Subcutaneous adipose tissue (tissue), 4 donors: ENCODE measurements around the gene SDC1. TPM values are rescaled to one million over a fixed set of nuclear protein-coding genes. Genes with fewer than 3 reads are reported as not detected.

Experiments
- total RNA-seq, 4 donors: library from RNA; depleted of rRNA; stranded (reverse); fragments of >200 nt; gene quantifications; one replicate each; pipeline ENCODE4 v1.1.0, GENCODE V29; 2016
- TF ChIP-seq, protein P1 (sequence below): fragments of 450-650 bp; IDR thresholded peaks from one replicate; pipeline ENCODE4 v1.5.1; 2016; ENCODE audit warnings: low read depth, mild to moderate bottlenecking, control low read depth, antibody characterized with exemption, moderate library complexity

Gene SDC1, protein sequence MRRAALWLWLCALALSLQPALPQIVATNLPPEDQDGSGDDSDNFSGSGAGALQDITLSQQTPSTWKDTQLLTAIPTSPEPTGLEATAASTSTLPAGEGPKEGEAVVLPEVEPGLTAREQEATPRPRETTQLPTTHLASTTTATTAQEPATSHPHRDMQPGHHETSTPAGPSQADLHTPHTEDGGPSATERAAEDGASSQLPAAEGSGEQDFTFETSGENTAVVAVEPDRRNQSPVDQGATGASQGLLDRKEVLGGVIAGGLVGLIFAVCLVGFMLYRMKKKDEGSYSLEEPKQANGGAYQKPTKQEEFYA
- total RNA-seq = 10 to 100 TPM in 1 of 4 donors, 1 to 10 TPM in 3; 2.4 to 27.5 (median 3.8) TPM

DNA sequence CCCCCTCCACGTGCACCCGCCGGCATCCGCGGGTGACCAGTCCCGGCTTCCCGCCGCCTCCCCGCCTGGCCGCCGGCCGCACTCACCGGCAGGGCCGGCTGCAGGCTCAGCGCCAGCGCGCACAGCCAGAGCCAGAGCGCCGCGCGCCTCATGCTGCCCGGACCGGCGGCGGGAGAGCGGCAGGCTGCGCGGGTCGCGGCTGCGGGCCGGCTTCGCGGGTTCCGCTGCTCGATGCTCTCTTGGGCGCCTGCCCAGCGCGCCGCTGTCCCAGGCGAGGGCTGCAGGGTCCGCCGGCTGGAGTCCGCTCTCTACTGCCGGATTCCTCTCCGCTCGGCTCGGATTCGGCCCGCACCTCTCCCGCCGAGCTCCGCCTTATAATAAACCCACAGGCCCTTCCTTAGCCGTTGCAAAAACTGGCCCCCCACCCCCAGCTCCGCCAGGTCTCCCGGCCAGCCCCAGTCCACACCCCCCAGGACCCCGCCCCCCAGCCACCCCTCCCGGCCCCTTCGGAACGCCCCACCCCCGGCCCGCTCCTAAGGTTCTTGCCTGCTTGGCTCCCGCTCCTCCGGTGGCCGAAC is at the start of gene SDC1:
Gene SDC1, minus strand, starts transcription at position 415 of the 578 bp plus-strand sequence. Its CDS starts 263 bp downstream, at position 152.
- TF ChIP-seq, protein P1, sequence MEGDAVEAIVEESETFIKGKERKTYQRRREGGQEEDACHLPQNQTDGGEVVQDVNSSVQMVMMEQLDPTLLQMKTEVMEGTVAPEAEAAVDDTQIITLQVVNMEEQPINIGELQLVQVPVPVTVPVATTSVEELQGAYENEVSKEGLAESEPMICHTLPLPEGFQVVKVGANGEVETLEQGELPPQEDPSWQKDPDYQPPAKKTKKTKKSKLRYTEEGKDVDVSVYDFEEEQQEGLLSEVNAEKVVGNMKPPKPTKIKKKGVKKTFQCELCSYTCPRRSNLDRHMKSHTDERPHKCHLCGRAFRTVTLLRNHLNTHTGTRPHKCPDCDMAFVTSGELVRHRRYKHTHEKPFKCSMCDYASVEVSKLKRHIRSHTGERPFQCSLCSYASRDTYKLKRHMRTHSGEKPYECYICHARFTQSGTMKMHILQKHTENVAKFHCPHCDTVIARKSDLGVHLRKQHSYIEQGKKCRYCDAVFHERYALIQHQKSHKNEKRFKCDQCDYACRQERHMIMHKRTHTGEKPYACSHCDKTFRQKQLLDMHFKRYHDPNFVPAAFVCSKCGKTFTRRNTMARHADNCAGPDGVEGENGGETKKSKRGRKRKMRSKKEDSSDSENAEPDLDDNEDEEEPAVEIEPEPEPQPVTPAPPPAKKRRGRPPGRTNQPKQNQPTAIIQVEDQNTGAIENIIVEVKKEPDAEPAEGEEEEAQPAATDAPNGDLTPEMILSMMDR = no peak

DNA sequence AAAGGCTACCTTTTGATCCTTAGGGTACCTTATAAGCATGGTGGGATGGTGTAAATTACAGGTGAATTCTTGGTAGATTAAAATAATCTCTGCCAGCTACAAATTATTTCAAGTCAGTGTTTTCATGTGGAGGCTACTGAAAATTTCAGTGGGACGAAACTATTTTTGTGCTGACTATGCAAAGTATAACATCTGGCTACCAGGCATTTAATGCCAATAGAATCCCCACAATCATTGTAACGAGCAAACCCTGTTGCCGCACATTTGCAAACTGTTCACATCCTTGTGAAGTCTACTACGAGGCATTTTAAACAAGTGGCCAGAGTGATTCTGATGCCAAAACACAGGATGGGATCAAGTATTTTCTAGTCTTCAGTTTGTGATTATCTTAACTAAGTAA is 48.1 kb upstream of the SDC1 start:
- TF ChIP-seq, protein P1 = no peak

DNA sequence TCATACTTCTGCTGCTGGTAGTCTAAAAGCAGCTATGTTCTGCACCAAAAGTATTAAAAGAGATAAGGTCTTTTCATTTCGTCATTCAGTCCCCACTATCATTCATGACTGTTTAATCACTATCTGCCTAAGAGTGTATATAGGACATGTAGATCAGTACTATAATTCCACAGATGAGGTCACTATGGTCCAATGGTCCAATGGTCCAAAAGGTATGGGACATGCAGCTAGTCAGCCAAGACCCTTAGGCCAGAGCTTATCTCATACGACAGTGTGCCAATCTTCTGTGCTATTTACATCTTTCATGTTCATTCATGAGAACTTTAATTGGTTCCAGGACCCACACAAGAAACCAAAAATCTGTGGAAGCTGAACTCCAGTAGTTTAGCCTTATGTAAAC is 42.6 kb upstream of the SDC1 start:
- TF ChIP-seq, protein P1 = no peak

DNA sequence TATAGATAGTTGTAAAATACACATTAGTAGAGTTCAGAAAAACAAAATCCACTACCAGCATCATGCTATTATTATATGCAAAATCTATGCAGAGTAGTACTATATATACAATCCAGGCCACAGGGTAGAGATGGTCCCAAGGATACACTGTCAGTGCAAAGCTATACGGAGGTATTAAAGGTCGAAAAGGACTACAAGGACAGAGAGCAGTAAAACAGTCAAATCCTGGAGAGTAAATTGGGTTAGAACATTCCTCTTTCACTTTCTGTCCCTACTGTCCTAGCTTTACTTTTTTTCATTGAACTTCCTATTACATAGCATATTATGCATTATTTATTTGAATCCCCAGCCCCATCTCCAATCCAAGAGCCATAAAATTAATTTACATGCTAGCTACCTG is 39.7 kb upstream of the SDC1 start:
- TF ChIP-seq, protein P1 = no peak

DNA sequence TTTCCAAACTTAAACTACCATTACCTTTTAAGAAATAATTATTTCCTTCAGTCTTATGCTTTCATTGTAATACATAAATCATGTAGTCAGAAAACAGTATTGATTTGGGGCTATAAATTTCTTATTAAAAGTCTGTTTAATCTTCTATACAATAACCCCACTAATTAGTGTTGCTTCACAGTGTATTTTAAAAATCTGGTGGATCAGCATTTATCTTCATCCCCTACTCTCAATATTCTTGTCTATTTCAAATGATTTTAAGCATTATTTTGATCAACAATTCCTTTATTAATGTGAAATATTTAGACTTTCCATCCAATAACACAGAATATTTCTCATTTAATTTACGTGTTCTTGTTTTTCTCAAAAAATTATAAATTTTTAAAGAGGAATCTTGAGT is 32.5 kb upstream of the SDC1 start:
- TF ChIP-seq, protein P1 = no peak

DNA sequence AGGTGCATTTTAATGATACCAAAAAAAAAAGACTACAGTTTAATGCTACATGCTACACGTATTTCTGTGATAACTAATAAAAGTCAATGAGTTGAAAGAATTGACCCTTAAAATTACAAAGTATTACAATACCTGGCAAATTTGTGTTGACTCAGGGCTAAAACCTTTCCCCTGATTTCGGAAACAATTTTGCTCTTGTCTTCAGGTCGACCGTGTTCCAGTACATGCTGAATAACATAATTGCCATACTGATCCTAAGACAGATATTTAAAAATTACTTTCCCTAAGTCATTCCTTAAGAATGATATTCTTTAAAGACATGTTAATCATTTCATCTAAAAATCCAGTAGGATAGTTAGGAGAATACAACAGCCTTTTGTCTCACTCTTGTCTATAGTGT is 29.8 kb upstream of the SDC1 start:
- TF ChIP-seq, protein P1 = no peak

DNA sequence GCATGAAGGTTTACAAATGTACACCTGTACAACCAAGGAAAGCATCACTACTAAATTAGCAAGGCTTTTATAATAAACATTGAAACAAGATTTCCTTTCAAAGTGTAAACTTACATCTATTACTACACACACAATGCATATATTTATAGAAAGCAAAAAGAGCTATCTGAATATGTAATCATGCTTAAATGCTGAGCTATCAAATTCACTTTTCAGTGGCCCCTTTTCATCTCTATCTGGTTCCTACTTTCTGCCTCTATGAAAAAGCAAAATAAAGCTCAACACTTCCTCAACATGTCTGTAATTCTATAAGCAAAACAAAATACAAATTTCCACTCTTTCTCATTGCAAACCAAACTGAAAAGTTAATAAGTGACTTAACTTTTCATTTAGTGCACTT is 25.5 kb upstream of the SDC1 start:
- TF ChIP-seq, protein P1 = no peak
